ENCODE data around the gene ZNF175.

ZNF175 gene

DNA sequence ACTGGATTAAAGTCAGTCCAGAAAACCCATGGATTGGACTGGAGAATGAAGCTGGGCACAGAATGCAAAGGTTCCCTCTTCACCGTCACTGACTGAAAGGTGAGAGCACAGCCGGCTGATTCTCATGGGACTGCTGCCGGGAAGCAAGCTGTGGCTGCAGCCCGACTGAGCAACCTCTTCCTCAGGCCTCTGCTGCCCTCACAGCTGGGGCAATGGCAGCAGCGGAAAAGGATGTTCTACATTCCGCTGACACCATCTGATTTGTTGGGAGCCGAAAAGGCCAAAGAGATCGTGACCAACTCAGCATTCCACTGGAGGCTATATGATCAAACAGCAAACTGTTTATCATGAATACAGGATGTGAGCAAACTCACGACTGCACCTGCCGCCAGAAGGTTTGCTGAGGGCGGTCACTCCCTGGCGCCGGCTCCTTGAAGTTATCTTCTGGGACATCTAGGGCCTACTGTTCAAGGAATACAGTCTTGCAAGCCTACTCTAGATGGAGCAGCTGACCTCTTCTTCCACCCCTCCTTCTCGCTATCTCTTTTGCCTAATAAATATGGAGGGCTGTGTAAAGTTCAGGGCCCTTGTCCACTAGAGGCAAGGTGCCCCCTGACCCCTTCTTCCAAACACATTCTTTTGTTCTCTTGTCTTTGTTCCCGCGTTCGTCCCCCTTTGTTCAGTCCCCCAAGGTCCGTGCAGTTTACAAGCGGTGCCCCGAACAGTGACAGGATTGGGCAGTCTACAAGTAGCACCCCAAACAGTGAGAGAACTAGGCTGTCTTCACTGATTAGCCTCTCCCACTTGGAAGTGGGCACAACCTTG is 20.0 kb upstream of the ZNF175 start:
- DNase-seq (ENCODE audit: low read depth): no peak

GRCh38 chr19:51551673-51552432 is 19.2 kb upstream of the ZNF175 start:
- DNase-seq (ENCODE audit: low read depth): no peak

DNA sequence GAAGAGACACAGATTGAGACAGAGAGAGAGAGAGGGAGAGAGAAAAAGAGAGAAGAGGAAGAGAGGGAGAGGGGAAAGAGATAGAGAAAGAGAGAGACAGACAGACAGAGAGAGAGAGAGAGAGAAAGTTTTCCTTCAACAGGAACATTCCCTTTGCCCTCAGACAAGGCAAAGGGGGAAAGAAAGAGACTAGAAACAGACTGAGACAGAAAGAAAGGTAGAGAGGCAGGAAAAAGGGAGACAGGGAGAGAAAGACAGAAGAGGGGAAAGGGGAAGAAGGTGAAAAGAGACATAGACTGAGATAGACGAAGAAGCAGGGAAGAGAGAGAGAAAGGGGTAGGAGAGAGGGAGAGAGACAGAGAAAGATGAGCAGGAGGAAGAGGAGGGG is 18.5 kb upstream of the ZNF175 start:
- DNase-seq (ENCODE audit: low read depth): no peak

- DNase-seq (ENCODE audit: low read depth): no peak
These were observed 17.9 kb upstream of the ZNF175 start for GRCh38 chr19:51552996-51553725.

DNA sequence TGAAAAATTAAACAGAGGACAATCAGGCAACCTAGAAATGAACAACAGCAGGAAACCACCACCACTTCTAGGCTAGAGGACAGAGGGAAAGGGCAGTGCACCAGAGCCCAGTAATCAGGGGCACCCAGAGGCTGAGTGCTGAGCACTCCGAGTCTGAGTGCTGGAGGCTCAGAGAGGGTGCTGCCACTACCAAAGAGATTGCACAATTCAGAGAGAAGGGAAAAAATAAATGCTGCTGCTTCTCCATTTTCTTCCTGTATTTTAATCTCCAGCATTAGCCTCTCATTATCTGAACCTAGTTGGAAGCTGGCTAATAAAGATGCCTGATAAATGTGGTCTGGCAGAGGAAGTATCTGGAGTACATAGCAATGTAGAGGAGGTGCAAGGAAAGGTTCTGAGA is 11.8 kb upstream of the ZNF175 start:
- no peak for DNase-seq (ENCODE audit: low read depth)

- DNase-seq (ENCODE audit: low read depth): no peak
These were observed 10.7 kb upstream of the ZNF175 start for GRCh38 chr19:51560339-51560738.

DNA sequence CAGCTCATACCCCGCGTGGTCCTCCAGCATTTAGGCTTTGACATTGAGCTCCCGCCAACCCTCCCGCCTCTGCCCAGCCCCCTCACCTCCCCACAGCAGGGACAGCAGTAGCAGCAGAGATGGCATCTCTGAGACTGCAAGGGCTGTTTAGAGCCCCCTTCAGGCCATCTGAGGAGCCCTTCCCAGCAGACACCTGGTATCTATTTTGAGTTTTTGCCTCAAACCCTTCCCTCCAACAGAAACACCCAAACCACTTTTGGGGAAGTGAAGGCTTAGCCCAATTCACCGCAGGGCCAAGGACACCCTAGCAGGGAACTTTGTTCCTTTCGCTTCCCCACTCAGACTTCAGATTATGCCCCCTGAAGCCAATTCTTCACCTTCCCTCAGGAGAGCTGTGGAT is 6.3 kb upstream of the ZNF175 start:
- no peak for DNase-seq (ENCODE audit: low read depth)

GRCh38 chr19:51565583-51565982 is 5.5 kb upstream of the ZNF175 start:
- DNase-seq (ENCODE audit: low read depth): no peak

GRCh38 chr19:51566489-51567100 is 4.5 kb upstream of the ZNF175 start:
- no peak for DNase-seq (ENCODE audit: low read depth)

DNA sequence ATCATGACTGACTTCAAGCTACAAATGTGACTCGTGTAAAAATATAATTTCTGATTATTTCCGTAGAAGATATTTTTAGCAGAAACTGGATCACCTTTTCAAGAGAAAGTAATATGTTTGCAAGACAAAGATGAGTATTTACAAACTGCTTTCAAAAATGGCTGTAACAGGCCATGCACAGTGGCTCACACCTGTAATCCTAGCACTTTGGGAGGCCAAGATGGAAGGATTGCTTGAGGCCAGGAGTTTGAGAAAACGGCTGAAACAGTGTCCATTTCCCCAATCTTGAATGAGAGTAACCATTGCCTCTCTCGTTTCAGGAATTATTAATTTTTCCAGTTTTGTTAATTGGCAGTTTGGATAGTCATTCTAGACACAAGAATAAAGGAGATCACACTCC is 3.5 kb upstream of the ZNF175 start:
- no peak for DNase-seq (ENCODE audit: low read depth)

- no peak for DNase-seq (ENCODE audit: low read depth)
These were observed 2.6 kb upstream of the ZNF175 start for GRCh38 chr19:51568456-51568855.

GRCh38 chr19:51571599-51571998 is 516 bp downstream of the ZNF175 start:
- no peak for DNase-seq (ENCODE audit: low read depth)

DNA sequence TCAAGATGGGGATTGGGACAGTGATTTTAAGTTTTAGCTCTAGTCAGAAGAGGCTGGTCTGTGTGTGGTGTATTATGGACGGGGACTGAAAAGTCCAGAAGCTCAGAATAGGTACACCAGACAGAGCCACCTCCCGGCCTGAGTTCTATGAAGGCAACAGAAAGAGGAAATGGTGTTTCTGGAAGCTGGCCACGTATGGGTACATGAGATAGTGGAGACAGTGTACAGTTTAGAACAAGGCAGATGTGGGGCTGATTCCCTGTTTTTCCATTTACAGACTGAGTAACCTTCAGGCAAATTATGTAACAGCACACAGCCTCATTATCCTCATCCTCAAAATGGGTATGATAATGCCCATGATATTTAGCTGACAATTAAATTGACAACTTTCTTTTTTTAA is 1.3 kb downstream of the ZNF175 start:
- no peak for DNase-seq (ENCODE audit: low read depth)

DNA sequence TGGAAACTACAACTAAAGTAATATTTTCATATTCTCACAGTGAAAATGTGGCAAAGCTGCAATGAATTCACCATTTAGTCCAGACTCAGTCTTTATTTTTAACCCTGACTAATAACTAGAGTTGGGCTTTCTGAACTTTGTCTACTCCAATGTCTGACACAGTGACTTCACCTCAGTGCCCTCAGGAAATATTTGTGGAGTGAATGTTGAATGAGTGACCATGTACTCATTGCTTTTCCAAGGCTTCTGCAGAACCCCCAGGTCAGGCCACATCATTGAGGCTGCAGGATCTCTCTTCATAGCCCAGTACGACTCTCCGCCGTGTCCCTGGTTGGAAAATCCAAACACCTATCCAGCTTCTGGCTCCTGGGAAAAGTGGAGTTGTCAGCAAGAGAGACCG is 1.8 kb downstream of the ZNF175 start:
- DNase-seq (ENCODE audit: low read depth): no peak

- no peak for DNase-seq (ENCODE audit: low read depth)
These were observed 2.2 kb downstream of the ZNF175 start for GRCh38 chr19:51573331-51573730.

- no peak for DNase-seq (ENCODE audit: low read depth)
These were observed 5.8 kb downstream of the ZNF175 start for GRCh38 chr19:51576850-51577249.

DNA sequence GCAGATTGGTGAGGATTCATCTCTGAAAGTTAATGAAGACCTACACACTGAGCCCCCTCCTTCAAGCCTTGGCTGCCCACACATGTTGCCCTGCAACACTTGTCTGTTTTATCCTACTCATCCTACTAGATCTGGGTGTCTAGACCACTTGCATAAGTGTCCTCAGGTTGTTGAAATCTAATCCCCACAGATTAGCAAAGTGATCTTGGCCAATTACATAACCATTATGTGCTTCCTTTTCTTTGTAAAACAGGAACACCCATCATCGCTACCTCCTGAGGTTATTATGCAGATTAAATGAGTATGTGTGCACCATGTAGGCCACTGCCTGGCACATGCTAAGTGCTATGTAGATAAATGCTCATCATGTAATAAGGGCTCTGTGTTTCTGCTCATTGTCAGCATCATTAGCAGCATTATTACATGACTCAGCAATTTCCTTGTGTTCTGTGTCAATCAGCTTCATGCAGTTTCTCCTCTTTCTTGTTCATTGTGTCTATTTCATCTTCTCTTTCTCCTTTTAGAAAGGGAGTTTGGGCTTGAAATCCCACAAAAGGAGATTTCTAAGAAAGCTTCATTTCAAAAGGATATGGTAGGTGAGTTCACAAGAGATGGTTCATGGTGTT is 15.1 kb downstream of the ZNF175 start:
- DNase-seq (ENCODE audit: low read depth): no peak

DNA sequence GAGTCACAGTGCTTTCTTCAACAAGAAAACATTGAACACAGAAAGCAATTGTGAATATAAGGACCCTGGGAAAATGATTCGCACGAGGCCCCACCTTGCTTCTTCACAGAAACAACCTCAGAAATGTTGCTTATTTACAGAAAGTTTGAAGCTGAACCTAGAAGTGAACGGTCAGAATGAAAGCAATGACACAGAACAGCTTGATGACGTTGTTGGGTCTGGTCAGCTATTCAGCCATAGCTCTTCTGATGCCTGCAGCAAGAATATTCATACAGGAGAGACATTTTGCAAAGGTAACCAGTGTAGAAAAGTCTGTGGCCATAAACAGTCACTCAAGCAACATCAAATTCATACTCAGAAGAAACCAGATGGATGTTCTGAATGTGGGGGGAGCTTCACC is 15.7 kb downstream of the ZNF175 start:
- no peak for DNase-seq (ENCODE audit: low read depth)

- DNase-seq (ENCODE audit: low read depth): no peak
These were observed 16.4 kb downstream of the ZNF175 start for GRCh38 chr19:51587264-51588191.

DNA sequence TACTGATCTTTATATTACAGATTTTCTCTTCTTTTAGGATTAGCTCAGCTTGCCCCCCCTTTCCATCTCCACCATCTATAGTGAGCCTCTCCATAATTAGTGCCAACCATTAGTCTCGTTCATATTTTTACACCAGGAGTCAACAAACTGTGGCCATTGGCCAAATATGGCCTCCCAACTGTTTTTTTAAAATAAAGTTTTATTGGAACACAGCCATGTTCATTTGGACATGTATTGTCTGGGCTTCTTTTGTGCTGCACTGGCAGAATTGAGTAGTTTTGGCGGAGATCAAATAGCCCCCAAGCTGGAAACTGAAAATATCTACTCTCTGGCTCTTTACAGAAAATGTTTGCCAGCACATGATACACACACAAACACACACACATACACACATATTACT is 18.4 kb downstream of the ZNF175 start:
- no peak for DNase-seq (ENCODE audit: low read depth)

GRCh38 chr19:51590441-51590840 is 19.4 kb downstream of the ZNF175 start:
- DNase-seq (ENCODE audit: low read depth): no peak
